K562 (cell line): Measurements from ENCODE around the gene OFD1. TPM values are rescaled to one million over a fixed set of nuclear protein-coding genes. Genes with fewer than 3 reads are reported as not detected.

Source experiments
- ARHGAP35 ChIP-seq: fragments of 450-650 bp; IDR thresholded peaks from 2 replicates; pipeline ENCODE4 v1.6.1; 2018; ENCODE audit not compliant: partially characterized antibody
- CC2D1A ChIP-seq: fragments of 450-650 bp; IDR thresholded peaks from 2 replicates; pipeline ENCODE4 v1.6.1; 2017; ENCODE audit warnings: mild to moderate bottlenecking
- ESRRA ChIP-seq: fragments of 450-650 bp; IDR thresholded peaks from 2 replicates; pipeline ENCODE4 v1.6.1; 2014; ENCODE audit warnings: low read depth, mild to moderate bottlenecking, moderate library complexity, borderline replicate concordance
- HIVEP1 ChIP-seq: fragments of 250-450 bp; sonication (Bioruptor Pico); IDR thresholded peaks from 2 replicates; pipeline ENCODE4 v1.4.0; 2020; ENCODE audit warnings: mild to moderate bottlenecking
- NFRKB ChIP-seq: fragments of 450-650 bp; IDR thresholded peaks from 2 replicates; pipeline ENCODE4 v1.6.1; 2016; ENCODE audit warnings: low read depth
- NRF1 ChIP-seq, 2 experiments: fragments of 450-650 bp; IDR thresholded peaks in 1 of 2; conservative IDR thresholded peaks in 1 of 2; 2 replicates each; pipeline ENCODE4 v1.6.1; 2014; ENCODE audit warnings: mild to moderate bottlenecking in 2 of 2
- POLR2B ChIP-seq: fragments of 450-650 bp; IDR thresholded peaks from 2 replicates; pipeline ENCODE4 v1.6.1; 2018; ENCODE audit warnings: low read depth; ENCODE audit not compliant: partially characterized antibody
- TAF1 ChIP-seq: IDR thresholded peaks from 2 replicates; pipeline ENCODE4 v1.6.1; 2011; ENCODE audit warnings: mild to moderate bottlenecking, low read length, moderate library complexity; ENCODE audit not compliant: insufficient read depth, control insufficient read depth, severe bottlenecking; ENCODE audit errors: extremely low read depth
- TBP ChIP-seq: optimal IDR thresholded peaks from 2 replicates; pipeline ENCODE3; 2011; ENCODE audit warnings: low read depth, low read length, improper control_type of control experiment
- ZBTB7A ChIP-seq: IDR thresholded peaks from 2 replicates; pipeline ENCODE4 v1.6.1; 2011; ENCODE audit warnings: low read depth, mild to moderate bottlenecking, low read length, moderate library complexity, borderline replicate concordance; ENCODE audit not compliant: control insufficient read depth
- ZNF197 ChIP-seq: fragments of 200-800 bp; sonication (Bioruptor generic); IDR thresholded peaks from 2 replicates; pipeline ENCODE4 v1.6.1; 2016; ENCODE audit warnings: low read depth, missing genetic modification characterization, missing compliant biosample characterization
- ZNF785 ChIP-seq: fragments of 250-450 bp; sonication (Bioruptor Pico); IDR thresholded peaks from 2 replicates; pipeline ENCODE4 v1.4.0; 2020; ENCODE audit warnings: mild to moderate bottlenecking
- polyA plus RNA-seq, 8 experiments: library from polyadenylated mRNA; depleted of rRNA in 4 of 8; stranded (reverse) in 5 of 8; unstranded in 3 of 8; fragments of >200 nt; fragmentation: Nextera tagmentation in 2 of 8; fragmentation: Illumina TruSeq in 1 of 8; extraction: Ambion mirVana in 2 of 8; extraction: Trizol in 1 of 8; gene quantifications; 2 replicates each; pipeline versions ENCODE4 v1.2.1 to v1.2.3, GENCODE V29; 2011 to 2014; ENCODE audit warnings: inconsistent platforms in 1 of 8, missing spikeins in 1 of 8
- total RNA-seq, 7 experiments: library from RNA; depleted of rRNA in 6 of 7; stranded (reverse); fragments of >200 nt in 6 of 7; fragmentation: Illumina TruSeq in 2 of 7; extraction: Trizol in 2 of 7; gene quantifications; 2 replicates each; pipeline versions ENCODE4 v1.2.1 to v1.2.3, GENCODE V29; 2011 to 2021; ENCODE audit warnings: low replicate concordance in 1 of 7
- TF ChIP-seq, protein P1 (sequence below): sonication (generic); formaldehyde crosslinking; IDR thresholded peaks from 2 replicates; pipeline ENCODE4 v1.8.0; 2023; ENCODE audit warnings: mild to moderate bottlenecking, missing genetic modification reagents
- TF ChIP-seq, protein P2 (sequence below): fragments of 250-450 bp; sonication (Bioruptor Pico); IDR thresholded peaks from 2 replicates; pipeline ENCODE4 v1.4.0; 2020
- TF ChIP-seq, protein P3 (sequence below): fragments of 450-650 bp; formaldehyde crosslinking; conservative IDR thresholded peaks from 2 replicates; pipeline ENCODE4 v1.4.0; 2022; ENCODE audit warnings: mild to moderate bottlenecking, missing genetic modification characterization

Gene OFD1
- total and polyA plus RNA-seq, 9 of the 15 experiments (the other 6 are each of a cell fraction or from before 2014, with no cell fraction given), result 22.0 to 49.1 (median 30.2) TPM

DNA sequence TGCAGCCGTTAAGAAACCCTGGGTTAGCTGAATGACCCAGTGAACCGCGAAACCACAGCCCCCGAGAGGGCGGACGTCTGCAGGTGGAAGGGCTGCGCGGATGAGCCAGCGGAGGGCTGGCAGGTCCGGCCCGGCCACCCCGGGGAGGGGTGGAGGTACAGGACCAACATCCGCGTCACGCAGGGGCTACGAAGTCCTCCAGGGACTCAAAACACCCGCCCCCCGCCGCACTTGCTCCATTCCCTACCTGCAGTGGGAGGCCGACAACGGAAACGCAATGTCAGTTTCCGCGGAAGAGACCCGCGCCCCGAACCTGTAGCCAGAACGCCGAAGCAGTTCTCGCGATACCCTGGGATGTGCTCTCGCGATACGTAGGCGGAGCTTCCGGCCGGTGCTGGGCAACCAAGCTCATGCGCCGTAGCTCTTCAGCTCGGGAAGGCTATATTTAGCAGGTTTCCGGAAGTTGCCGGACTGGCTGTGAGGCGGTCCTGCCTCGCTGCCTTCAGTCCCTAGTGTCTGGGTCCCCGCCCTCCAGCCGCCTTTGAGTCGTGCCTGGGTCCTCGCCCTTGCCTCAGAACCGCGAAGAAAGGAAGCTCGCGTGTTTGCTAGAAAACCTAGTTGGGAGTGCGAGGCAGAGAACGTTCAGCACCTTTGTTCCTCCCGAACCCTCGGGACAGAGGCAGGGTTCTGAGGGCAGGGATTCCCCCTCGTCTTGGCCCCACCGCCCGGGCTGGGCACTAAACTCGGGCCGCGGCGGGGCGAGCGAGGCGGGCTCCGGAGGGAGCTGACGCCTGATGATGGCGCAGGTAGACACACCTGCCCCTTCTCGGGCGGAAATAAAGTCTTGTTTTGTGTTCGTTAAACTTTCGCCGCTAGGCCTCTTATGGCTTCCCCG is at the start of gene OFD1, which contains the start of gene TRAPPC2 (continued):
- TF ChIP-seq, protein P1, sequence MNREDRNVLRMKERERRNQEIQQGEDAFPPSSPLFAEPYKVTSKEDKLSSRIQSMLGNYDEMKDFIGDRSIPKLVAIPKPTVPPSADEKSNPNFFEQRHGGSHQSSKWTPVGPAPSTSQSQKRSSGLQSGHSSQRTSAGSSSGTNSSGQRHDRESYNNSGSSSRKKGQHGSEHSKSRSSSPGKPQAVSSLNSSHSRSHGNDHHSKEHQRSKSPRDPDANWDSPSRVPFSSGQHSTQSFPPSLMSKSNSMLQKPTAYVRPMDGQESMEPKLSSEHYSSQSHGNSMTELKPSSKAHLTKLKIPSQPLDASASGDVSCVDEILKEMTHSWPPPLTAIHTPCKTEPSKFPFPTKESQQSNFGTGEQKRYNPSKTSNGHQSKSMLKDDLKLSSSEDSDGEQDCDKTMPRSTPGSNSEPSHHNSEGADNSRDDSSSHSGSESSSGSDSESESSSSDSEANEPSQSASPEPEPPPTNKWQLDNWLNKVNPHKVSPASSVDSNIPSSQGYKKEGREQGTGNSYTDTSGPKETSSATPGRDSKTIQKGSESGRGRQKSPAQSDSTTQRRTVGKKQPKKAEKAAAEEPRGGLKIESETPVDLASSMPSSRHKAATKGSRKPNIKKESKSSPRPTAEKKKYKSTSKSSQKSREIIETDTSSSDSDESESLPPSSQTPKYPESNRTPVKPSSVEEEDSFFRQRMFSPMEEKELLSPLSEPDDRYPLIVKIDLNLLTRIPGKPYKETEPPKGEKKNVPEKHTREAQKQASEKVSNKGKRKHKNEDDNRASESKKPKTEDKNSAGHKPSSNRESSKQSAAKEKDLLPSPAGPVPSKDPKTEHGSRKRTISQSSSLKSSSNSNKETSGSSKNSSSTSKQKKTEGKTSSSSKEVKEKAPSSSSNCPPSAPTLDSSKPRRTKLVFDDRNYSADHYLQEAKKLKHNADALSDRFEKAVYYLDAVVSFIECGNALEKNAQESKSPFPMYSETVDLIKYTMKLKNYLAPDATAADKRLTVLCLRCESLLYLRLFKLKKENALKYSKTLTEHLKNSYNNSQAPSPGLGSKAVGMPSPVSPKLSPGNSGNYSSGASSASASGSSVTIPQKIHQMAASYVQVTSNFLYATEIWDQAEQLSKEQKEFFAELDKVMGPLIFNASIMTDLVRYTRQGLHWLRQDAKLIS (CRISPR knock-in tag), result 0 out of 2 replicates have a peak, but pooled peaks have one; percentile 51
- no peak for TF ChIP-seq HIVEP1 (CRISPR knock-in tag)
- 0 out of 2 replicates have a peak, but pooled peaks have one; percentile 14 for TF ChIP-seq CC2D1A
- TF ChIP-seq ZNF785 (CRISPR knock-in tag), result no peak
- peak; percentile 80 for TF ChIP-seq POLR2B
- TF ChIP-seq ZNF197 (CRISPR knock-in tag), result no peak
- TF ChIP-seq, protein P2, sequence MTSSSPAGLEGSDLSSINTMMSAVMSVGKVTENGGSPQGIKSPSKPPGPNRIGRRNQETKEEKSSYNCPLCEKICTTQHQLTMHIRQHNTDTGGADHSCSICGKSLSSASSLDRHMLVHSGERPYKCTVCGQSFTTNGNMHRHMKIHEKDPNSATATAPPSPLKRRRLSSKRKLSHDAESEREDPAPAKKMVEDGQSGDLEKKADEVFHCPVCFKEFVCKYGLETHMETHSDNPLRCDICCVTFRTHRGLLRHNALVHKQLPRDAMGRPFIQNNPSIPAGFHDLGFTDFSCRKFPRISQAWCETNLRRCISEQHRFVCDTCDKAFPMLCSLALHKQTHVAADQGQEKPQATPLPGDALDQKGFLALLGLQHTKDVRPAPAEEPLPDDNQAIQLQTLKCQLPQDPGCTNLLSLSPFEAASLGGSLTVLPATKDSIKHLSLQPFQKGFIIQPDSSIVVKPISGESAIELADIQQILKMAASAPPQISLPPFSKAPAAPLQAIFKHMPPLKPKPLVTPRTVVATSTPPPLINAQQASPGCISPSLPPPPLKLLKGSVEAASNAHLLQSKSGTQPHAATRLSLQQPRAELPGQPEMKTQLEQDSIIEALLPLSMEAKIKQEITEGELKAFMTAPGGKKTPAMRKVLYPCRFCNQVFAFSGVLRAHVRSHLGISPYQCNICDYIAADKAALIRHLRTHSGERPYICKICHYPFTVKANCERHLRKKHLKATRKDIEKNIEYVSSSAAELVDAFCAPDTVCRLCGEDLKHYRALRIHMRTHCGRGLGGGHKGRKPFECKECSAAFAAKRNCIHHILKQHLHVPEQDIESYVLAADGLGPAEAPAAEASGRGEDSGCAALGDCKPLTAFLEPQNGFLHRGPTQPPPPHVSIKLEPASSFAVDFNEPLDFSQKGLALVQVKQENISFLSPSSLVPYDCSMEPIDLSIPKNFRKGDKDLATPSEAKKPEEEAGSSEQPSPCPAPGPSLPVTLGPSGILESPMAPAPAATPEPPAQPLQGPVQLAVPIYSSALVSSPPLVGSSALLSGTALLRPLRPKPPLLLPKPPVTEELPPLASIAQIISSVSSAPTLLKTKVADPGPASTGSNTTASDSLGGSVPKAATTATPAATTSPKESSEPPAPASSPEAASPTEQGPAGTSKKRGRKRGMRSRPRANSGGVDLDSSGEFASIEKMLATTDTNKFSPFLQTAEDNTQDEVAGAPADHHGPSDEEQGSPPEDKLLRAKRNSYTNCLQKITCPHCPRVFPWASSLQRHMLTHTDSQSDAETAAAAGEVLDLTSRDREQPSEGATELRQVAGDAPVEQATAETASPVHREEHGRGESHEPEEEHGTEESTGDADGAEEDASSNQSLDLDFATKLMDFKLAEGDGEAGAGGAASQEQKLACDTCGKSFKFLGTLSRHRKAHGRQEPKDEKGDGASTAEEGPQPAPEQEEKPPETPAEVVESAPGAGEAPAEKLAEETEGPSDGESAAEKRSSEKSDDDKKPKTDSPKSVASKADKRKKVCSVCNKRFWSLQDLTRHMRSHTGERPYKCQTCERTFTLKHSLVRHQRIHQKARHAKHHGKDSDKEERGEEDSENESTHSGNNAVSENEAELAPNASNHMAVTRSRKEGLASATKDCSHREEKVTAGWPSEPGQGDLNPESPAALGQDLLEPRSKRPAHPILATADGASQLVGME (CRISPR knock-in tag), result peak; percentile 66; the same call in 1 of the 2 replicates
- TF ChIP-seq ARHGAP35, result peak; percentile 94
- TF ChIP-seq ESRRA, result peak; percentile 28; the same call in 1 of the 2 replicates
- TF ChIP-seq ZBTB7A, result 0 out of 2 replicates have a peak, but pooled peaks have one; percentile 38
- TF ChIP-seq NFRKB, result 0 out of 2 replicates have a peak, but pooled peaks have one; percentile 39
- TF ChIP-seq, protein P3, sequence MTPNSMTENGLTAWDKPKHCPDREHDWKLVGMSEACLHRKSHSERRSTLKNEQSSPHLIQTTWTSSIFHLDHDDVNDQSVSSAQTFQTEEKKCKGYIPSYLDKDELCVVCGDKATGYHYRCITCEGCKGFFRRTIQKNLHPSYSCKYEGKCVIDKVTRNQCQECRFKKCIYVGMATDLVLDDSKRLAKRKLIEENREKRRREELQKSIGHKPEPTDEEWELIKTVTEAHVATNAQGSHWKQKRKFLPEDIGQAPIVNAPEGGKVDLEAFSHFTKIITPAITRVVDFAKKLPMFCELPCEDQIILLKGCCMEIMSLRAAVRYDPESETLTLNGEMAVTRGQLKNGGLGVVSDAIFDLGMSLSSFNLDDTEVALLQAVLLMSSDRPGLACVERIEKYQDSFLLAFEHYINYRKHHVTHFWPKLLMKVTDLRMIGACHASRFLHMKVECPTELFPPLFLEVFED, result no peak
- peak; percentile 88 to 90 for TF ChIP-seq NRF1 (conservative IDR thresholded peaks at IDR 0.05 in 1 of 2, IDR thresholded peaks at IDR 0.05 in 1 of 2)
- peak; percentile 62 for TF ChIP-seq TAF1
- TF ChIP-seq TBP, result peak; percentile 90
